Measurements from ENCODE around the gene CASP3. TPM values are rescaled to one million over a fixed set of nuclear protein-coding genes. Genes with fewer than 3 reads are reported as not detected.
"Not testable (repeated sequence)": the region's sequence is repeated elsewhere in the genome, so short reads cannot be mapped to it uniquely, and the experiment has no call there.

Gene CASP3
- total RNA-seq, 4 donors from 2014 or later = 10.6 to 47.0 (median 17.6) TPM

GRCh38 chr4:184616633-184617551, 32.4 kb downstream of the CASP3 start:
- no peak for TF ChIP-seq POLR2A (IDR thresholded peaks at IDR 0.05)
- TF ChIP-seq CTCF (IDR thresholded peaks at IDR 0.05) = no peak
- no peaks in the 10 kb centered on the region for H3K27me3 ChIP-seq
- no peaks in the 10 kb centered on the region for H3K36me3 ChIP-seq
- intact Hi-C loops (cut with DNase I; ENCODE audit: low total_unique reads) = no loop called here
- no peak for DNase-seq
- no peak overlapping the region for H3K4me3 ChIP-seq
- no peak overlapping the region for H3K27ac ChIP-seq
- H3K9me3 ChIP-seq = no peaks in the 10 kb centered on the region
- H3K4me1 ChIP-seq = no peaks in the 10 kb centered on the region

GRCh38 chr4:184616168-184616567, 33.1 kb downstream of the CASP3 start:
- DNase-seq; H3K27me3 ChIP-seq; H3K36me3 ChIP-seq; H3K4me3 ChIP-seq; H3K9me3 ChIP-seq; H3K4me1 ChIP-seq; intact Hi-C loops (cut with DNase I; ENCODE audit: low total_unique reads); H3K27ac ChIP-seq: not testable (repeated sequence)

DNA sequence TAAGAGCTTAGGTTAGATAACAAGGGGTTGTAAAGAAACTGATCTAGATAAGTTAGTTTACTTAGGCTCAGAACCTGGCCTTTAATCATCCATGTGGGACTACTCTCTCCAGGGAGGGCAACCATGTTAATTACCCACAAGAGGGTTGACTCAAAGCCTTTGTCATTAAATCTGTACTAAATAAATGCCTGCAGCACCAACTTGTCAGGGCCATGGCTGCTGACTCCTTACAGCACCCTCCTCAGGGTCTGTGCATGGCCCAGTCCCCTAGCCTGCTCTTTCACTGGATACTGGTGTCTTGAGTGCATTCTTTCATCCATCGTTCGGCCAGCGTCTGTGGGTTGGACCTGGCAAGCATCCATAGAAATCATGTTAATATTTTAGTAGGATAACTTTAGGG, 34.7 kb downstream of the CASP3 start:
- DNase-seq = no peak
- Histone ChIP-seq H3K9me3 (no peaks in the 10 kb centered on the region), H3K4me1 (no peaks in the 10 kb centered on the region), H3K36me3 (no peaks in the 10 kb centered on the region), H3K27me3 (no peaks in the 10 kb centered on the region), H3K27ac (no peak overlapping the region), H3K4me3 (no peak overlapping the region)
- intact Hi-C loops (cut with DNase I; ENCODE audit: low total_unique reads) = no loop called here
- no peak for TF ChIP-seq POLR2A (IDR thresholded peaks at IDR 0.05)
- TF ChIP-seq CTCF (IDR thresholded peaks at IDR 0.05) = no peak

DNA sequence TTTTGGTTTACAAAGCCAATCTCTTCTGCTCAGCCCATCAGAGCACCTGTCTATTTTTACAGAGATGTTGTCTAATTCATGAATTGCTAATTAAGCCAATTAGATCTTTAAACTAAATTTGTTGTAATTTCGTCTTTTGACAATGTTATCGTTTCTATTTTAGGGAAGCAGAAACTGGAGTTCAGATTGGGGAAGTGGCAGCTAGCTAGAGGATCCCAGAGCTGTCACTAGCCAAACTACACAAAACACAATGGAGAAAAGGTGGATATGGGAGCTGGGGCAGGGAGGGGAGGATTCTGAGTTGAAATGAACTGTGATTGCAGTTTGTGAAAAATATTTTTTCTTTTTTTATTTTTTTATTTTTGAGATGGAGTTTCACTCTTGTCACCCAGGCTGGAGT, 35.8 kb downstream of the CASP3 start:
- intact Hi-C loops (cut with DNase I; ENCODE audit: low total_unique reads) = no loop called here
- DNase-seq = no peak
- TF ChIP-seq CTCF (IDR thresholded peaks at IDR 0.05) (no peak), POLR2A (IDR thresholded peaks at IDR 0.05) (no peak)
- H3K27me3 ChIP-seq = no peaks in the 10 kb centered on the region
- no peaks in the 10 kb centered on the region for H3K36me3 ChIP-seq
- H3K4me1 ChIP-seq = no peaks in the 10 kb centered on the region
- H3K9me3 ChIP-seq = no peaks in the 10 kb centered on the region
- H3K4me3 ChIP-seq = no peak overlapping the region
- H3K27ac ChIP-seq = no peak overlapping the region

GRCh38 chr4:184612074-184612473, 37.2 kb downstream of the CASP3 start:
- intact Hi-C loops (cut with DNase I; ENCODE audit: low total_unique reads) = no loop called here
- Histone ChIP-seq H3K4me3 (no peak overlapping the region), H3K9me3 (no peaks in the 10 kb centered on the region), H3K27ac (no peak overlapping the region), H3K4me1 (no peaks in the 10 kb centered on the region), H3K36me3 (no peaks in the 10 kb centered on the region), H3K27me3 (no peaks in the 10 kb centered on the region)
- TF ChIP-seq CTCF (IDR thresholded peaks at IDR 0.05) (no peak), POLR2A (IDR thresholded peaks at IDR 0.05) (no peak)
- no peak for DNase-seq

- H3K4me3 ChIP-seq; H3K4me1 ChIP-seq; H3K9me3 ChIP-seq; H3K27me3 ChIP-seq; DNase-seq; H3K27ac ChIP-seq; H3K36me3 ChIP-seq; intact Hi-C loops (cut with DNase I; ENCODE audit: low total_unique reads): not testable (repeated sequence)
These were observed 41.8 kb downstream of the CASP3 start for GRCh38 chr4:184607429-184607828.

DNA sequence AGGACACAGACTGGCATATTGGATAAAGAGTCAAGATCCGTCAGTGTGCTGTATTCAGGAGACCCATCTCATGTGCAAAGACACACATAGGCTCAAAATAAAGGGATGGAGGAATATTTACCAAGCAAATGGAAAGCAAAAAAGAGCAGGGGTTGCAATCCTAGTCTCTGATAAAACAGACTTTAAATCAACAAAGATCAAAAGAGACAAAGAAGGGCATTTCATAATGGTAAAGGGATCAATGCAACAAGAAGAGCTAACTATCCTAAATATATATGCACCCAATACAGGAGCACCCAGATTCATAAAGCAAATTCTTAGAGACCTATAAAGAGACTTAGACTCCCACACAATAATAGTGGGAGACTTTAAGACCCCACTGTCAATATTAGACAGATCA, 46.4 kb downstream of the CASP3 start:
- H3K9me3 ChIP-seq; H3K36me3 ChIP-seq; H3K27ac ChIP-seq; H3K4me3 ChIP-seq; H3K4me1 ChIP-seq; intact Hi-C loops (cut with DNase I; ENCODE audit: low total_unique reads); H3K27me3 ChIP-seq; DNase-seq: not testable (repeated sequence)

DNA sequence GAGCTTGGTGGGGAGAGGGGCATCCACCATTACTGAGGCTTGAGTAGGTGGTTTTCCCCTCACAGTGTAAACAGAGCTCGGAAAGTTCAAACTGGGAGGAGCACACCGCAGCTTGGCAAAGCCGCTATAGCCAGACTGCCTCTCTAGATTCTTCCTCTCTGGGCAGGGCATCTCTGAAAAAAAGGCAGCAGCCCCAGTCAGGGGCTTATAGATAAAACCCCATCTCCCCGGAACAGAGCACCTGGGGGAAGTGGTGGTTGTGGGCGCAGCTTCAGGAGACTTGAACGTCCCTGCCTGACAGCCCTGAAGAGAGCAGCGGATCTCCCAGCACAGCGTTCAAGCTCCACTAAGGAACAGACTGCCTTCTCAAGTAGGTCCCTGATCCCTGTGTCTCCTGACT, 48.3 kb downstream of the CASP3 start:
- intact Hi-C loops (cut with DNase I; ENCODE audit: low total_unique reads); H3K4me1 ChIP-seq; H3K36me3 ChIP-seq; H3K9me3 ChIP-seq; H3K27me3 ChIP-seq; H3K4me3 ChIP-seq; DNase-seq; H3K27ac ChIP-seq: not testable (repeated sequence)
